Caco-2 (cell line): Measurements from ENCODE around the gene TNFRSF4. TPM values are rescaled to one million over a fixed set of nuclear protein-coding genes. Genes with fewer than 3 reads are reported as not detected.

Experiments
- BruUV-seq: library from RNA; stranded (reverse); fragments of 400-500 nt; replicated peaks from 2 replicates; lab custom pipeline; 2021; lab: Mats Ljungman, UMichigan
- CTCF ChIA-PET: fragments of 300-600 bp; sonication (Branson Sonifier 250); formaldehyde crosslinking; loops from one replicate; lab custom pipeline; 2022; ENCODE audit warnings: antibody characterized with exemption; lab: Charles Lee
- POLR2A ChIA-PET: fragments of 300-600 bp; sonication (Branson Sonifier 250); formaldehyde crosslinking; loops from one replicate; lab custom pipeline; 2022; ENCODE audit warnings: antibody characterized with exemption; lab: Charles Lee
- DNase-seq, 2 experiments: peaks; one replicate each; pipeline versions ENCODE4 v3.0.0 to v3.0.0-alpha.2; 2020 to 2022
- H3K27me3 ChIP-seq: replicated peaks from 2 replicates; pipeline ENCODE4 v1.6.0; 2011; ENCODE audit warnings: low read length; ENCODE audit not compliant: control insufficient read depth, insufficient read depth
- H3K36me3 ChIP-seq: 2 replicates; pipeline ENCODE4 v1.5.1; 2011; ENCODE audit warnings: low read length; ENCODE audit not compliant: control insufficient read depth, insufficient read depth
- H3K4me1 ChIP-seq: fragments of 250-450 bp; sonication (Bioruptor Pico); 2 replicates; pipeline ENCODE4 v1.5.1; 2020; ENCODE audit warnings: mild to moderate bottlenecking
- H3K4me3 ChIP-seq: 2 replicates; pipeline ENCODE4 v1.5.1; 2011; ENCODE audit warnings: low read depth, mild to moderate bottlenecking, control low read depth, low read length
- H3K9me3 ChIP-seq: fragments of 250-450 bp; sonication (Bioruptor Pico); 2 replicates; pipeline ENCODE4 v1.5.1; 2020; ENCODE audit warnings: mild to moderate bottlenecking, moderate library complexity
- H3K27ac Mint-ChIP-seq: one replicate; pipeline ENCODE4 v1.8.0; 2022; ENCODE audit warnings: mixed read lengths; ENCODE audit not compliant: unreplicated experiment
- H3K27me3 Mint-ChIP-seq: one replicate; pipeline ENCODE4 v1.8.0; 2022; ENCODE audit warnings: mixed read lengths; ENCODE audit not compliant: insufficient read depth, unreplicated experiment
- H3K36me3 Mint-ChIP-seq: one replicate; pipeline ENCODE4 v1.8.0; 2022; ENCODE audit warnings: mild to moderate bottlenecking, mixed read lengths; ENCODE audit not compliant: insufficient read depth, unreplicated experiment
- H3K4me1 Mint-ChIP-seq: one replicate; pipeline ENCODE4 v1.8.0; 2022; ENCODE audit warnings: low read depth, mixed read lengths; ENCODE audit not compliant: unreplicated experiment
- H3K4me3 Mint-ChIP-seq: one replicate; pipeline ENCODE4 v1.8.0; 2022; ENCODE audit warnings: mild to moderate bottlenecking, moderate library complexity, mixed read lengths; ENCODE audit not compliant: unreplicated experiment
- H3K9me3 Mint-ChIP-seq: one replicate; pipeline ENCODE4 v1.8.0; 2022; ENCODE audit warnings: mixed read lengths; ENCODE audit not compliant: unreplicated experiment
- CTCF ChIP-seq, 2 experiments: fragments of 200-600 bp in 1 of 2; IDR thresholded peaks; 1 replicate in 1 of 2; 2 replicates in 1 of 2; pipeline versions ENCODE4 v1.5.1 to v1.8.0; 2011 to 2022; ENCODE audit warnings: antibody characterized with exemption in 1 of 2, control low read depth in 1 of 2, inconsistent platforms in 1 of 2, low read depth in 1 of 2, low read length in 1 of 2, mild to moderate bottlenecking in 1 of 2, moderate library complexity in 1 of 2; ENCODE audit not compliant: insufficient read depth in 1 of 2, severe bottlenecking in 1 of 2, unreplicated experiment in 1 of 2
- intact Hi-C: fragments of 100-400 bp; cut with micrococcal nuclease; formaldehyde crosslinking; loops from one replicate; pipeline ENCODE4 v1.10.0; 2022; ENCODE audit not compliant: unreplicated experiment
- total RNA-seq: library from RNA; stranded (reverse); gene quantifications from 2 replicates; pipeline ENCODE4 v1.2.3, GENCODE V29; 2022

Gene TNFRSF4
- total RNA-seq, 1 experiment from 2014 or later = not detected

- CTCF ChIA-PET = no interaction called here
Measured at GRCh38 chr1:1171546-1172340, 42.2 kb downstream of the TNFRSF4 start.

GRCh38 chr1:1171161-1171545 lies 42.8 kb downstream of the TNFRSF4 start:
- no peak overlapping the region for H3K27ac Mint-ChIP-seq
- no peaks in the 10 kb centered on the region for H3K27me3 Mint-ChIP-seq
- Histone ChIP-seq H3K27me3 (no peaks in the 10 kb centered on the region), H3K9me3 (no peaks in the 10 kb centered on the region), H3K36me3 (no peaks in the 10 kb centered on the region; the same call in 1 of the 2 replicates), H3K4me1 (no peaks in the 10 kb centered on the region; the same call in none of the 2 replicates), H3K4me3 (no peak overlapping the region)
- CTCF ChIA-PET = no interaction called here
- peak in 1 of 2 experiments; percentile 31 for DNase-seq
- POLR2A ChIA-PET = no interaction called here
- H3K9me3 Mint-ChIP-seq = no peaks in the 10 kb centered on the region
- H3K36me3 Mint-ChIP-seq = peaks cover 26% of the 10 kb centered on the region
- intact Hi-C loops = no loop called here
- H3K4me1 Mint-ChIP-seq = no peaks in the 10 kb centered on the region
- H3K4me3 Mint-ChIP-seq = no peak overlapping the region
- no peak for TF ChIP-seq CTCF (IDR thresholded peaks at IDR 0.05; ENCODE audit: insufficient read depth in 1 of 2, low read depth in 1 of 2, low read length in 1 of 2, severe bottlenecking in 1 of 2, unreplicated experiment in 1 of 2)
- BruUV-seq = no TSS peak

More at GRCh38 chr1:1171546-1172340, 42.2 kb downstream of the TNFRSF4 start:
- H3K36me3 ChIP-seq = no peaks in the 10 kb centered on the region; the same call in 1 of the 2 replicates
- Mint-ChIP-seq H3K4me1 (peaks cover 3% of the 10 kb centered on the region), H3K9me3 (no peaks in the 10 kb centered on the region), H3K27me3 (no peaks in the 10 kb centered on the region), H3K4me3 (no peak overlapping the region), H3K36me3 (peaks cover 26% of the 10 kb centered on the region), H3K27ac (peak overlapping the region; percentile 76)
- POLR2A ChIA-PET = no interaction called here
- intact Hi-C loops = no loop called here
- peaks cover 6% of the 10 kb centered on the region for H3K4me1 ChIP-seq
- H3K9me3 ChIP-seq = no peaks in the 10 kb centered on the region
- no peak overlapping the region for H3K4me3 ChIP-seq
- H3K27me3 ChIP-seq = no peaks in the 10 kb centered on the region
- no TSS peak for BruUV-seq
- DNase-seq = peak in 1 of 2 experiments; percentile 28
- no peak for TF ChIP-seq CTCF (IDR thresholded peaks at IDR 0.05; ENCODE audit: insufficient read depth in 1 of 2, low read depth in 1 of 2, low read length in 1 of 2, severe bottlenecking in 1 of 2, unreplicated experiment in 1 of 2)

- intact Hi-C loops = no loop called here
- peak in 1 of 2 experiments; percentile 9 for DNase-seq
- Histone ChIP-seq H3K9me3 (no peaks in the 10 kb centered on the region), H3K4me3 (no peak overlapping the region), H3K4me1 (peaks cover 4% of the 10 kb centered on the region), H3K36me3 (no peaks in the 10 kb centered on the region; the same call in 1 of the 2 replicates), H3K27me3 (no peaks in the 10 kb centered on the region)
- no peak overlapping the region for H3K27ac Mint-ChIP-seq
- TF ChIP-seq CTCF (IDR thresholded peaks at IDR 0.05; ENCODE audit: insufficient read depth in 1 of 2, low read depth in 1 of 2, low read length in 1 of 2, severe bottlenecking in 1 of 2, unreplicated experiment in 1 of 2) = no peak
- no peaks in the 10 kb centered on the region for H3K4me1 Mint-ChIP-seq
- H3K36me3 Mint-ChIP-seq = peaks cover 32% of the 10 kb centered on the region
- POLR2A ChIA-PET = no interaction called here
- BruUV-seq = no TSS peak
- H3K27me3 Mint-ChIP-seq = no peaks in the 10 kb centered on the region
- CTCF ChIA-PET = no interaction called here
- no peaks in the 10 kb centered on the region for H3K9me3 Mint-ChIP-seq
- H3K4me3 Mint-ChIP-seq = no peak overlapping the region
Measured at GRCh38 chr1:1170215-1171091, 43.5 kb downstream of the TNFRSF4 start.
